Activated T-cell treated with anti-CD3 and anti-CD28 coated beads, Interleukin-2, amount 50 U/mL, for 24 hours (primary cell): ENCODE data around the gene POLR2L.
A peak's percentile ranks its signal among the peaks of the same experiment; 100 is the strongest.

Experiments used
- DNase-seq: peaks from one replicate; pipeline ENCODE4 v3.0.0-alpha.2; 2020
- H3K27ac Mint-ChIP-seq: 2 replicates; pipeline ENCODE4 v1.8.0; 2020; ENCODE audit warnings: mild to moderate bottlenecking, mixed read lengths
- H3K27me3 Mint-ChIP-seq: 2 replicates; pipeline ENCODE4 v1.8.0; 2020; ENCODE audit warnings: mixed read lengths
- H3K36me3 Mint-ChIP-seq: 2 replicates; pipeline ENCODE4 v1.8.0; 2020; ENCODE audit warnings: low read depth, mixed read lengths
- H3K4me1 Mint-ChIP-seq: 2 replicates; pipeline ENCODE4 v1.8.0; 2020; ENCODE audit warnings: low read depth, mixed read lengths
- H3K4me3 Mint-ChIP-seq: 2 replicates; pipeline ENCODE4 v1.8.0; 2020; ENCODE audit warnings: mild to moderate bottlenecking, moderate library complexity, mixed read lengths
- H3K9me3 Mint-ChIP-seq: 2 replicates; pipeline ENCODE4 v1.8.0; 2020; ENCODE audit warnings: mixed read lengths

The POLR2L gene

DNA sequence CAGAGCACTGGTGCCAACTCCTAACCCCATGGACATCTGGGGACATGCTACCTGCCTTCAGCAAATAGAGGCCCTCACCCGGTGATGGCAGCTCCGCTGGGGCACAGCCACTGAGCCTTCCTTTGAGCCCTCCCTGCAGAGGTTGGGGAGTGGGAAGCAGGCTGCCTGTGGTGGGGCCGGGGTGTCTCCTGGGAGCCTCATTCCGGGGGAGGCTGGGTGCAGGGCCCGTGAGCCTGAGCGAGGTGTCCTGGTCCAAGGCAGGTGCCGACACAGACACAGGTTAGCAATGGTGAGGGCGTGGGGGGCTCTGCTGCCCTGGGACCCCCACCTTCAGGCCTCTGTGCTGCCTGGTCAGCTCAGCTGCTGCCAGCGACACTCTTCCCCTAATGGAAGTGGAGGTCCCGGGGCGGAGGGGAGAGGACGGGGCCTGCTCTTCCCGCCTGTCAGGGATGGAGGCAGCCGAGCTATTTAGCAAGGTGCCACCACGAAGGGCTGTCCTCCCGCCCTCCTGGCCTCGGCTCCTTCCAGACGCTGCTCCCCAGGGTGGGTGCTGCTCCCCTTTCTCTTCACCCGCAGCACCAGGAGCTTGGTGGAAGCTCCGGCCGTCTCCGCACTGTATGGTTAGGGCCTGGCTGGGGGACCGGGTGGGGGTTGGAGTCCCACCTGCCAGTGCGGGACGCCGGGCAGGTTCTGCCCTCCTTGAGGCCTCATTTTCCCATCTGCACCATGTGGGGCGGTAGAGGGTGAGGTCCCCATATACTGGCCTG, 11.5 kb upstream of the POLR2L start:
- no peaks in the 10 kb centered on the region for H3K9me3 Mint-ChIP-seq
- H3K27me3 Mint-ChIP-seq, result peaks cover 9% of the 10 kb centered on the region
- DNase-seq, result no peak
- H3K36me3 Mint-ChIP-seq, result no peaks in the 10 kb centered on the region
- no peak overlapping the region for H3K27ac Mint-ChIP-seq
- peaks cover 1% of the 10 kb centered on the region for H3K4me1 Mint-ChIP-seq
- no peak overlapping the region for H3K4me3 Mint-ChIP-seq

DNA sequence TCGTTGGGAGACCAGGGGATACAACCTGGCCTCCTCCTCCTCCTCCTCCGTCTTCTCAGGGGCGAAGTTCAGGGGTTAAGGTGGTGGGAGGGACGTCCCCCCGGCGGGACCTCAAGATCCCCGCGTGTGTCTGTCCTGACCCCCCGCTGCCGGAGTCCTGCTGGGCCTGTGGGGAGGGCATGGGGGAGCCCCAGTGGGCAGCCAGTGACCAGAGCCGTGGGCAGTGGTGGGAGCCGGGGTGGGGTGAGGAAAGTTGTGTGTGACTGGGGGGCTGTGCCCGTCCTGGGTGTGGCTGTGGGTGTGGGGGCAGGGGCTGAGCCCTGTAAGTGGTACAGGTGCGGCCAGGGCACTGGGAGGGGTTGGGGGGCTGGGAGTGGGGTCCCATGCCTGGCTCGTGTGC, 10.4 kb upstream of the POLR2L start:
- no peaks in the 10 kb centered on the region for H3K36me3 Mint-ChIP-seq
- H3K27ac Mint-ChIP-seq, result no peak overlapping the region
- no peaks in the 10 kb centered on the region for H3K9me3 Mint-ChIP-seq
- DNase-seq, result no peak
- H3K27me3 Mint-ChIP-seq, result peaks cover 13% of the 10 kb centered on the region
- H3K4me3 Mint-ChIP-seq, result no peak overlapping the region
- H3K4me1 Mint-ChIP-seq, result peaks cover 7% of the 10 kb centered on the region

DNA sequence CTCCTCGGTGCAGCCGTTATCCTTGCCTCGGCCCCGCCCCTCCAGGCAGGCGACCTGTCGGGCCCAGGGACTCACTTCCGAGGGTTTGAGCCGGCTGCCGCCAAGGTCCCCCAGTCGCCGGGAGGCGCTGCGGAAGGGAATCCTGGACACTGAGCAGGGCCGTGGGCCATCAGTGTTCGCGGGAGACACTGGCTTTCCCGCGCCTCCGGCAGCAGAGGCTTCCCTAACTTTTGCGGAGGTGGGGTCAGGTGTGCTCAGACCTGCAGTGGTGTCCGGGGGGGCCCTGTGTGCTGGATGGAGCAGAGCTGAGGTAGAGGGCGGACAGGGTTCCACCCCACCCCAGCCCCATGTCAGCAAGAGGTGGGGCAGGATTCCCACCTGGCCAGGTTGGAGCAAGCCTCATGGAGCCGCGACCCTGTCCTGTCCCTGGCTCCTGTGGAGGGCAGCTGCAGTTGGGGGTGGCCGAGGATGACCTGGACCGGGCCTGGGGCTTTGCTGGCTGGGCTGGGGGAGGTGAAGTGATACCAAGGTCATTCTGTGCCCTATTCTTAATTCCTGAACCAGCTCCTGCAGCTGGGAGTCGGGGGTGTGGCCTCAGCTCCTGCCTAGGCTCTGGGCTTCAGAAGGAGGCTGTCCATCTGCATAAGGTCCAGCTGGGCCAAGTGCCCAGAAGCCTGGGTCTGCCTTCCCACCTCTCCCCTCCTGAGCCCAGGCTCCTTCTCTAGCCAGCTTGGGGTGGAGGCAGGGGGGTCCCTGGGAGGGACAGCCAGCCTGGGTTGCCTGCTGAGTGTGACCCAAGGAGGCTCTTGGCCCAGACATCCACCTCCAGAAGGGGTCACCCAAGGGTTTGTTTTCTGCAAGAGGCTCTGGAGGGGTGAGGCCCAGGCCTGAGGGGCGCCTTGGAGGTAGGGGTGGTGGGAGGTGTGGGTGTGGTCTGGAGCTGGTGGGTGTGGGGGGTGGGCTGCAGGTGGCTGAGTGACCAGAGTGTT, 8.7 kb upstream of the POLR2L start:
- Mint-ChIP-seq H3K9me3 (no peaks in the 10 kb centered on the region), H3K4me3 (no peak overlapping the region), H3K36me3 (no peaks in the 10 kb centered on the region), H3K27ac (no peak overlapping the region), H3K27me3 (peaks cover 13% of the 10 kb centered on the region), H3K4me1 (peaks cover 6% of the 10 kb centered on the region)
- DNase-seq, result no peak

DNA sequence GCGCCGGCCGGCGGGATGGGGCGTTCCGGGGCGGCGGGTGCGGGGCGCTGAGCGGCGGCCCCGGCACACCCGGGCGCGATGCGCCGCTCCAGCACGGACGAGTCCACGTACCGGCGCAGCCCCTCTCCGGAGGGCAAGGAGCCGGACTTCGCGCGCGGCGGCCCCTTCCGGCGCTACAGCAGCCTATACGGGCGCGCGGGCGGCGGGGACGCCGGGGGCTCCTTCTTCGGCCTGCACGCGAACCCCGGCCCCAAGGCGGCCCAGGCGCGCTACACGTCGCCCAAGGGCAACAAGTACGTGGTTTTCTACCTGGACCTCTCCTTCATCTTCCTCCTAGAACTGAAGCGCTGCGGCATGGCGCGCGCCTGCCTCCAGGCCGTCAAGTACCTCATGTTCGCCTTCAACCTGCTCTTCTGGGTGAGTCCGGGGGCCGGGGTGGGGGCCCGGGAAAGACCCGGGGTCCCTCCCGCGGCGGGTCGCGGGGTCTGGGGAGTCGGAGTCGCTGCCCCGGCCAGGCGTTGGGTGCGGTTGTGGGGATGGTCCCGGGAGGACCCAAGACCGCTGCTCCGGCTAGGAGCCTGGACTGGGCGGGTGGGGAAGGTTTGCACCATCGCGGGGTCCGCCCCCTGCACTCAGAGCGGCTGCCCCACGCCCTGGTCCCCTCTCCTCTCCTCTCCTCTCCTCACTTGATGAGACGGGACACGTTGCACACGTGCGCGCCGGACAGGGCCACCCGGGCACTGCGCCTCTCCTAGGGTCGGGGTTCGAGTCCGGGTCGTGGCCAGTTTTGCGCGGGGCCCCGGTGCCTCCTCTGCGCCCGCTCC, 7.8 kb upstream of the POLR2L start:
- Mint-ChIP-seq H3K27me3 (peaks cover 13% of the 10 kb centered on the region), H3K9me3 (no peaks in the 10 kb centered on the region), H3K4me1 (peaks cover 6% of the 10 kb centered on the region), H3K27ac (no peak overlapping the region), H3K4me3 (no peak overlapping the region), H3K36me3 (no peaks in the 10 kb centered on the region)
- DNase-seq, result no peak

DNA sequence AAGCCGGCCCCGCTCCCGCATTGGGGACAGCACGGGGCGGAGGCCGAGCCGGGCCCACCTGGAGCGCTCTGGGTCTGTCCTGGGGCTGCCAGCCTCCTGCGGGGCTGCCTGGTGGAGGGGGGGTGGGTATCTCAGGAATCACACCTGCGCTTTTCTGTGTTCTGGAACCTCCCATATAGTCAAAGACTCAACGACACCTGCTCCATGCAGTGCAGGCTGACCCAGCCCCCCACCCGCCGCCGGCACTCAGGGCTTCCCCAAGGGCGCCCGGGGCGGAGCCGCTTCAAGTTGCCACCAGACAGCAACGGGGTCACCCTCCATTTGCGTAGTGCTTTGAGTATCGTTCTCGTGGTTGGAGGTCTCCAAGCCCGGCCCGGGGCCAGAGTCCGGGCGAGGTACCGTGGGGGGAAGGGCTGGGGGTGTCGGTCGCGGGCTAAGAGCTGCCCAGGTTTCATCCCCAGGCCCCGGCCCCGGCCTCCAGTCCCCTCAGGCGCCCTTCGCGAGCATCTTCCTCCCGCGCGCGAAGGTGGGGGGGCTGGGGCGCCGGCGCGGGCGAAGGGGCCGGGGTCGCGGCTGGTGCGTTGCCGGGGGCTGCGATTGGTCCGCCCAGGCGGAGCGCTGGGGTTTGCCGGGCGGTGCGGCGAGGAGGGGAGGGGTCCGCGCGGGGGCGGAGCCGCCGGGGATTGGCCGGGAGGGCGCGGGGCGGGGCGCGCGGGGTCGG, 6.9 kb upstream of the POLR2L start:
- H3K4me1 Mint-ChIP-seq, result peaks cover 6% of the 10 kb centered on the region

DNA sequence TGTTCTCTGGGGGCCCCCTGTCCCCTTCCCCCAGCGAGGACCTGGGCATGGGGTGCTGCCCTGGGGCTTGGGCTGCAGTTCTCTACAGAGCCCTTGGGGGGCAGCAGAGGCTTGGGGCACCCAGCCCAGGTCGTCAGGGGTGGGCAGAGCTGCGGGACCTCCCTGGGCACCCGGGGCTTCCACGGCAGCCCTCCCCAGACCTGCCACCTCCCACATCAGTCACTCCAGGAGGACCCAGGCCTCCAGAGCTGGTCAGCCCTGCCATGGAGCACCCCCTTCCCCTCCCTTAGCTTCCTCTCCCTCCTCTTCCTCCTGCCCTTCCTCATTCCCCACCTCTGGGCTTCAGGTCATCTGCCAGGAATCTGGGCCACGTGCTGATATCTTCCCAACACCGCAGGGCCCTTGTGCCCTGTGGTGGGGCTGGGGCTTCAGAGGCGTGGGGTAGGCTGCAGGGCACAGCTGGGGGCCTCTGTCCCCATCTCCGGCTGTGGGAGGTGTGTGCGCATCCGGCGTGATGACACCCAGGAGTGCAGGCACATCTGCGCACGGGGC, 6.1 kb upstream of the POLR2L start:
- H3K36me3 Mint-ChIP-seq, result no peaks in the 10 kb centered on the region
- DNase-seq, result peak; percentile 81
- H3K27me3 Mint-ChIP-seq, result peaks cover 13% of the 10 kb centered on the region
- H3K27ac Mint-ChIP-seq, result no peak overlapping the region
- H3K4me1 Mint-ChIP-seq, result peaks cover 13% of the 10 kb centered on the region
- no peaks in the 10 kb centered on the region for H3K9me3 Mint-ChIP-seq
- H3K4me3 Mint-ChIP-seq, result peak overlapping the region; percentile 41

More for the DNA sequence above, 6.9 kb upstream of the POLR2L start:
- Mint-ChIP-seq H3K27ac (no peak overlapping the region), H3K9me3 (no peaks in the 10 kb centered on the region), H3K36me3 (no peaks in the 10 kb centered on the region), H3K27me3 (peaks cover 13% of the 10 kb centered on the region), H3K4me3 (peak overlapping the region; percentile 70)
- peak; percentile 66 for DNase-seq

DNA sequence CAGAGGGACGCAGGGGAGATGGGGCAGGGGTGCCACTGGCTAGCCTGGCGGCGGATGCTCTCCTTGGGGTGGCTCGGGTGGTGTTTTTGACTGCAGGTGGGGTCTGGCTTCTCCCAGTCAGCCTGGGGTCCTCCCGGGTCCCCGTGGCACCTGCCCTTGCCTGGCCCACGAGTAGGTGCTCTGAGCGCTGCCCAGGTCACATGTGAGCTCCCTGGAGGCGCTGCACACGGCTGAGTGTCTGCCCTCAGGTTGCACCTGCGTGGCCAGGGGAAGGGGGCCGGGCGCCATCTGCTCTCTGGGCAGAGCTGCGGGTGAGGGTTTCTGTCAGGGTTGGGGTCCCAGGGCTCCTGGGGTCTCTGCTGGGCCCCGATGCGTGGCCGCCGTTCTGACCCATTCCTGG, 5.5 kb upstream of the POLR2L start:
- peaks cover 13% of the 10 kb centered on the region for H3K27me3 Mint-ChIP-seq
- peaks cover 14% of the 10 kb centered on the region for H3K4me1 Mint-ChIP-seq
- H3K4me3 Mint-ChIP-seq, result no peak overlapping the region
- H3K36me3 Mint-ChIP-seq, result no peaks in the 10 kb centered on the region
- no peak for DNase-seq
- no peaks in the 10 kb centered on the region for H3K9me3 Mint-ChIP-seq
- H3K27ac Mint-ChIP-seq, result no peak overlapping the region

DNA sequence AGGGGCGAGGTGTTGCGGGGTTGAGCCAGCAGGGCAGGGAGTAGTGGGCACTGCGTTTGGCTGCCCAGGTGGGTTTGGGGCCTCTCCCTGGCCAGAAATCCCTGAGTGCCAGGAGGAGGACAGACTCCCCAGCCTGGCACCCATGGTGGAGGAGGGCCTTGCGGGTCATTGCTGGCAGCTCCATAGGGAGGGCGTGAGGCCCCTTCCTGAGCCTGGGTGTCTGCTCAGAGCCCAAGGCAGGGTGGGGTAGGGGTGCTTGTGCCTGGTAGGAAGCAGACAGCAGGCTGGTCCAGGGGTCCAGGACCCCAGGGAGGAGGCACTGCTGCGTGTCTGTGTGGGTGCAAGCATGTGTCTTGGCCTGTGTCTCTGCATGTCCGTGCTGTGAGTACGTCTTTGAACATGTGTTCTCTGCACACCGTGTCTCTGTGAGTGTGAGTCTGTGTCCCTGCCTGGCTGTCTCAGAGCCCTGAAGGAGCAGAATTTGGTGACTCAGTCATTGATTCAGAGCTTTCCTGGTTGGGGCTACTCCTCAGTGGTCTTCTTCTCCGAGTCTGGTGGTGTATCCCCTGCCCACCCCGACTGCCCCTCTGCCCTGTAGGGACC, 4.3 kb upstream of the POLR2L start:
- peaks cover 13% of the 10 kb centered on the region for H3K27me3 Mint-ChIP-seq
- H3K4me3 Mint-ChIP-seq, result no peak overlapping the region
- peaks cover 3% of the 10 kb centered on the region for H3K36me3 Mint-ChIP-seq
- no peaks in the 10 kb centered on the region for H3K9me3 Mint-ChIP-seq
- DNase-seq, result no peak
- no peak overlapping the region for H3K27ac Mint-ChIP-seq
- peaks cover 14% of the 10 kb centered on the region for H3K4me1 Mint-ChIP-seq

DNA sequence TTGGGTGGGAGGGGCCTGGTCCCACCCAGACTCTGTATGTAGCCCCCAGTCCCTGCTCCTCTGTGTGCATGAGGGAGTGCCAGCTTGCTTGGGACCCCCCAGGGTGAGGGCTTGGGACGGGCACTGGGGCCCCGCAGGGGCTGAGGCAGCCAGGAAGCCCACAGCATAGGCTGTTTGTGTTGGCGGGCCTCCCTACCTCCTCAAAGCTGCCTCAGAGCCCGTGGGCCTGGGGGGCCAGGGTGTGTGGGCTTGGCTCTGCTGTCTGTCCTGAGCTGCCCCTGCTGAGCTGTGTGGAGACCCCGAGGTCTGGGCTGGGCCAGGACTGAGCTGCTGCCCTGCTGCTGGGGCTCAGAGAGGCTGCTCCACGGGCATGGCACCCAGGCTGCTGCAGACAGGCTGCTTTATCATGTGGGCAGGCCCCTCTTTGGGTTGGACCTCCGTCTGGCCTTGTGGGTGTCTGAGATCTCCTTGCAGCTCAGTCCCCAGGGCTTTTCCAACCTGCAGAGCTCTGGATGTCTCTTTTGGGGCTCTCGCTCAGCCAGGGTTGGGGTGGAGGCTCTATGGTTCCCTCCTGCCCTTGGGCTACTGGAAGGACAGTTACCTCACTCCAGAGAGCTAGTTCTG, 3.7 kb upstream of the POLR2L start:
- Mint-ChIP-seq H3K27ac (no peak overlapping the region), H3K4me3 (no peak overlapping the region), H3K4me1 (peaks cover 19% of the 10 kb centered on the region), H3K36me3 (peaks cover 9% of the 10 kb centered on the region), H3K9me3 (no peaks in the 10 kb centered on the region), H3K27me3 (peaks cover 10% of the 10 kb centered on the region)
- DNase-seq, result no peak

DNA sequence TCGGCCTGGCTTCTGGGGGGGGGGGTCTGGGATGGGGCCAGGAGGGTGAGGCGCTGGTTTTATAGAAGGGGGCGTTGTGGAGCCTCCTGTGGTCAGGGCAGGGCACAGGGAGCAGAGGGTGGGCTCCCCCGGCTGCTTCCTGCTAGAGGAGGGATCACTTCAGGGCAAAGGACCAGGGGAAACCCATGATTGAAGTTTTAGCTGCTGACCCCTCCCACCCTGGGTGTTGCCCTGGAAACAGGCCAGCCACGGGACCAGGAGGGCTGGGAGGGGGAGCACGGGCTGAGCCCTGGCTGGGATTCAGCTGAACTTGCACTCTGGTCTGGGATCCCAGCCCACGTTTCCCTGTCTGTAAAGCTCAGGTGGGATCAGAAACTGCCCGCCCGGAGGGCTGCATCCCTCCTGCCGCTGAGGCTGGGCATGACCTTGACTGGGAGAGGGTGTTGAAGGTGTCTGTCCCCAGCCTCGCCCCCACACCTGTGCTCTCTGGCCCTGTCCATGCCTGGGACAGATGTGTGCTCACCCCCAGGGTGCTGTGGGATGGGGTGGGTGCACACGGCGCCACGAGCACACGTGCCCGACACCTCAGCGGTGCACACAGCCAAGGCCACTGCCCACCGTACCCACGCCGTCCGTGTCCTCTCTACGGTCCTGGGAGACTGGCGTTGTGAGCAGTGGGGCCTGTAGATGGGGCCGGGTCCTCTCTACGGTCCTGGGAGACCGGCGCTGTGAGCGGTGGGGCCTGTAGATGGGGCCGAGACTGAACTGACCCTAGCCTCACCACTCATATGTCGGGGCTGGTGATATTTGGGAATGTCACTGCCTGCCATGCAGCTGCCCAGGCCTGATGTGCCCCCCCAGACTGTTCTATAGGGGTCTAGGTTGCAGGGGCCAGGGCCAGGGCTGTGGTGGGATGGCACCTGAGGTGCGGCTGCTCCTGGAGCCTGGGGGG, 2.6 kb upstream of the POLR2L start:
- H3K27ac Mint-ChIP-seq, result no peak overlapping the region
- DNase-seq, result no peak
- peaks cover 29% of the 10 kb centered on the region for H3K4me1 Mint-ChIP-seq
- peaks cover 19% of the 10 kb centered on the region for H3K36me3 Mint-ChIP-seq
- peaks cover 8% of the 10 kb centered on the region for H3K27me3 Mint-ChIP-seq
- no peaks in the 10 kb centered on the region for H3K9me3 Mint-ChIP-seq
- no peak overlapping the region for H3K4me3 Mint-ChIP-seq

DNA sequence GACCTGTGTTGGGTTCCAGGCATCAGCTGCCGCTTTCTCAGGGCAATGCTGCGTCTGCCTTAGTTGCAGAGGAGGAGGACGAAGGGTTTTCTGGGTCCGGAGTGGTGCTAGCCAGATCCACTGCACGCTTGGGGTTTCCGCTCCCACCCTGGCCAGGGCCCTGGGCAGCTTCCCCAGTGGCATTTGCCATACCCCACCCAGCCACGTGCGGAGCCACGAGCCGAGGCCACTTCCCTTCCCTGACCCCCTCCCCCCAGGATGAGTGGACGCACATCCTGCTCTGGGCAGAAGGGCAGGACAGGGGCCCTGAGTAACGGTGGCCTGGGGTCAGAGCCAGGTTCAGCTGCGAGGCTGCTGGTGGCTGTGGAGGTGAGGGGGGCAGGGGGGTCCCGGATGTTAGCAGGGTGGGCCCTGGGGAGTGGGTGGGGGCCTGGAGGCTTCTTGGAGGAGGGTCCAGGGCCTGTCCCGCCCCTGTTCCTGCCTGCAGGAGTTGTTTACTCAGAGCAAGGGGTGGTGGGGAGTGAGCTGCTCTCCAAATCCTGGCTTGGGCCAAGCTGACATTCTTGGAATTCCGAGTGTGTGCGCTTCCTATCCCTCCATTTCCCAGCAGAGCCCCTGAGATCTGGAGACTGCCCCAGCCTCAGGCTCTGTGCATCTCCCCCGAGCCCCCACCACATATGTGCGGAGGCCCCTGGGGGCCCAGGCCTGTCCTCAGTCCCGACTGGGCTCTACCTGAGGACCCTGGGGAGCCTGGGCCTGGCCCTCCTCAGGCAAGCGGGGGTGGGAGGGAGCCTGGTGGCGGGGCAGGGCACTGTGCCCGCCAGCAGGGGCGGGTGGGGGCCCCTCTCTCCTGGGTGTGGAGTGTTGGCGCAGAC, 1.7 kb upstream of the POLR2L start:
- H3K4me3 Mint-ChIP-seq, result peak overlapping the region; percentile 78
- H3K27ac Mint-ChIP-seq, result peak overlapping the region; percentile 57
- peaks cover 32% of the 10 kb centered on the region for H3K4me1 Mint-ChIP-seq
- H3K36me3 Mint-ChIP-seq, result peaks cover 29% of the 10 kb centered on the region
- H3K9me3 Mint-ChIP-seq, result no peaks in the 10 kb centered on the region
- peaks cover 5% of the 10 kb centered on the region for H3K27me3 Mint-ChIP-seq
- no peak for DNase-seq
